BE2C (cell line): ENCODE results near the gene ANO10.
"Not testable (repeated sequence)": the region's sequence is repeated elsewhere in the genome, so short reads cannot be mapped to it uniquely, and the experiment has no call there.

Experiments used
- DNase-seq: peaks from one replicate; pipeline ENCODE4 v3.0.0-alpha.2; 2020
- H3K27me3 ChIP-seq: fragments of 250-450 bp; sonication (Bioruptor Pico); 2 replicates; pipeline ENCODE4 v1.5.1; 2020; ENCODE audit warnings: mild to moderate bottlenecking
- H3K36me3 ChIP-seq: fragments of 250-450 bp; sonication (Bioruptor Pico); 2 replicates; pipeline ENCODE4 v1.5.1; 2020; ENCODE audit warnings: mild to moderate bottlenecking
- H3K4me1 ChIP-seq: fragments of 250-450 bp; sonication (Bioruptor Pico); 2 replicates; pipeline ENCODE4 v1.5.1; 2020
- H3K4me3 ChIP-seq: 2 replicates; pipeline ENCODE4 v1.5.1; 2011; ENCODE audit warnings: low read depth, low read length
- H3K9me3 ChIP-seq: fragments of 250-450 bp; sonication (Bioruptor Pico); 2 replicates; pipeline ENCODE4 v1.5.1; 2020
- CTCF ChIP-seq: IDR thresholded peaks from 2 replicates; pipeline ENCODE4 v1.5.1; 2012; ENCODE audit warnings: mild to moderate bottlenecking, low read depth, low read length

ANO10 gene

GRCh38 chr3:43461345-43461744, 160.5 kb downstream of the ANO10 start:
- Histone ChIP-seq H3K27me3 (no peaks in the 10 kb centered on the region), H3K4me3 (no peak overlapping the region), H3K4me1 (no peaks in the 10 kb centered on the region), H3K36me3 (no peaks in the 10 kb centered on the region), H3K9me3 (no peaks in the 10 kb centered on the region)
- TF ChIP-seq CTCF: no peak
- DNase-seq: no peak

- H3K4me1 ChIP-seq, H3K27me3 ChIP-seq, DNase-seq, H3K36me3 ChIP-seq, H3K9me3 ChIP-seq, H3K4me3 ChIP-seq: not testable (repeated sequence)
These were observed 164.8 kb downstream of the ANO10 start for GRCh38 chr3:43457038-43457437.

GRCh38 chr3:43455233-43455632, 166.6 kb downstream of the ANO10 start:
- Histone ChIP-seq H3K4me1 (no peaks in the 10 kb centered on the region), H3K4me3 (no peak overlapping the region), H3K36me3 (no peaks in the 10 kb centered on the region), H3K9me3 (no peaks in the 10 kb centered on the region), H3K27me3 (no peaks in the 10 kb centered on the region)
- no peak for DNase-seq
- no peak for TF ChIP-seq CTCF

GRCh38 chr3:43453981-43454380, 167.8 kb downstream of the ANO10 start:
- Histone ChIP-seq H3K9me3 (no peaks in the 10 kb centered on the region), H3K27me3 (no peaks in the 10 kb centered on the region), H3K36me3 (no peaks in the 10 kb centered on the region), H3K4me1 (no peaks in the 10 kb centered on the region), H3K4me3 (no peak overlapping the region)
- DNase-seq: no peak
- TF ChIP-seq CTCF: no peak

- H3K27me3 ChIP-seq: no peaks in the 10 kb centered on the region
- H3K4me1 ChIP-seq: no peaks in the 10 kb centered on the region
- no peak overlapping the region for H3K4me3 ChIP-seq
- no peaks in the 10 kb centered on the region for H3K36me3 ChIP-seq
- DNase-seq: no peak
- no peak for TF ChIP-seq CTCF
- no peaks in the 10 kb centered on the region for H3K9me3 ChIP-seq
These were observed 170.0 kb downstream of the ANO10 start for GRCh38 chr3:43451670-43452254.

- no peaks in the 10 kb centered on the region for H3K4me1 ChIP-seq
- no peaks in the 10 kb centered on the region for H3K36me3 ChIP-seq
- no peaks in the 10 kb centered on the region for H3K27me3 ChIP-seq
- H3K9me3 ChIP-seq: no peaks in the 10 kb centered on the region
- no peak overlapping the region for H3K4me3 ChIP-seq
- DNase-seq: no peak
- TF ChIP-seq CTCF: no peak
These were observed 173.7 kb downstream of the ANO10 start for GRCh38 chr3:43448098-43448497.

GRCh38 chr3:43445820-43446219, 176.0 kb downstream of the ANO10 start:
- H3K36me3 ChIP-seq: no peaks in the 10 kb centered on the region
- no peak overlapping the region for H3K4me3 ChIP-seq
- no peaks in the 10 kb centered on the region for H3K9me3 ChIP-seq
- H3K27me3 ChIP-seq: no peaks in the 10 kb centered on the region
- H3K4me1 ChIP-seq: no peaks in the 10 kb centered on the region
- TF ChIP-seq CTCF: no peak
- DNase-seq: no peak
